ENCODE measurements around the gene IDH3B. TPM values are rescaled to one million over a fixed set of nuclear protein-coding genes. Genes with fewer than 3 reads are reported as not detected.

Gene IDH3B
- total RNA-seq, 1 experiment from 2014 or later, result 132 TPM

DNA sequence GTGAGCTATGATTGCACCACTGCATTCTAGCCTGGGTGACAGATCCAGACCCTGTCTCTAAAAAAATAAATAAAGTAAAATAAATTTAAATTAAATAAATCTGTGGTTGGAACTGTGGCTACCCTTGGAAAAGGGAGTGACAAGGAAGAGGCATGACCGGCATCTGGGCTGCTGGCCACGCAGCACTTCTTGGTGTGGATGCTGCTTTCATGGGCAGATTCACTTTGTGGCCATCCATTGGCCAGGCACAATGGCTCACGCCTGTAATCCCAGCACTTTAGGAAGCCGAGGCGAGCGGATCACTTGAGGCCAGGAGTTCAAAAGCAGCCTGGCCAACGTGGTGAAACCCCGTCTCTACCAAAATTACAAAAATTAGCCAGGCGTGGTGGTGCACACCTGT lies 44.6 kb upstream of the IDH3B start (continued):
- TF ChIP-seq, protein P1, sequence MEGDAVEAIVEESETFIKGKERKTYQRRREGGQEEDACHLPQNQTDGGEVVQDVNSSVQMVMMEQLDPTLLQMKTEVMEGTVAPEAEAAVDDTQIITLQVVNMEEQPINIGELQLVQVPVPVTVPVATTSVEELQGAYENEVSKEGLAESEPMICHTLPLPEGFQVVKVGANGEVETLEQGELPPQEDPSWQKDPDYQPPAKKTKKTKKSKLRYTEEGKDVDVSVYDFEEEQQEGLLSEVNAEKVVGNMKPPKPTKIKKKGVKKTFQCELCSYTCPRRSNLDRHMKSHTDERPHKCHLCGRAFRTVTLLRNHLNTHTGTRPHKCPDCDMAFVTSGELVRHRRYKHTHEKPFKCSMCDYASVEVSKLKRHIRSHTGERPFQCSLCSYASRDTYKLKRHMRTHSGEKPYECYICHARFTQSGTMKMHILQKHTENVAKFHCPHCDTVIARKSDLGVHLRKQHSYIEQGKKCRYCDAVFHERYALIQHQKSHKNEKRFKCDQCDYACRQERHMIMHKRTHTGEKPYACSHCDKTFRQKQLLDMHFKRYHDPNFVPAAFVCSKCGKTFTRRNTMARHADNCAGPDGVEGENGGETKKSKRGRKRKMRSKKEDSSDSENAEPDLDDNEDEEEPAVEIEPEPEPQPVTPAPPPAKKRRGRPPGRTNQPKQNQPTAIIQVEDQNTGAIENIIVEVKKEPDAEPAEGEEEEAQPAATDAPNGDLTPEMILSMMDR (IDR thresholded peaks at IDR 0.05 in 2 of 3, conservative IDR thresholded peaks at IDR 0.05 in 1 of 3; ENCODE audit: borderline replicate concordance in 1 of 3, insufficient read depth in 1 of 3, low read depth in 2 of 3, low read length in 2 of 3), result no peak
- TF ChIP-seq FOSL1 (IDR thresholded peaks at IDR 0.05; ENCODE audit: low read depth) (no peak), SP1 (IDR thresholded peaks at IDR 0.05; ENCODE audit: low read depth) (no peak)
- TF ChIP-seq, protein P2, sequence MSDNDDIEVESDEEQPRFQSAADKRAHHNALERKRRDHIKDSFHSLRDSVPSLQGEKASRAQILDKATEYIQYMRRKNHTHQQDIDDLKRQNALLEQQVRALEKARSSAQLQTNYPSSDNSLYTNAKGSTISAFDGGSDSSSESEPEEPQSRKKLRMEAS (IDR thresholded peaks at IDR 0.05), result no peak
- TF ChIP-seq, protein P3, sequence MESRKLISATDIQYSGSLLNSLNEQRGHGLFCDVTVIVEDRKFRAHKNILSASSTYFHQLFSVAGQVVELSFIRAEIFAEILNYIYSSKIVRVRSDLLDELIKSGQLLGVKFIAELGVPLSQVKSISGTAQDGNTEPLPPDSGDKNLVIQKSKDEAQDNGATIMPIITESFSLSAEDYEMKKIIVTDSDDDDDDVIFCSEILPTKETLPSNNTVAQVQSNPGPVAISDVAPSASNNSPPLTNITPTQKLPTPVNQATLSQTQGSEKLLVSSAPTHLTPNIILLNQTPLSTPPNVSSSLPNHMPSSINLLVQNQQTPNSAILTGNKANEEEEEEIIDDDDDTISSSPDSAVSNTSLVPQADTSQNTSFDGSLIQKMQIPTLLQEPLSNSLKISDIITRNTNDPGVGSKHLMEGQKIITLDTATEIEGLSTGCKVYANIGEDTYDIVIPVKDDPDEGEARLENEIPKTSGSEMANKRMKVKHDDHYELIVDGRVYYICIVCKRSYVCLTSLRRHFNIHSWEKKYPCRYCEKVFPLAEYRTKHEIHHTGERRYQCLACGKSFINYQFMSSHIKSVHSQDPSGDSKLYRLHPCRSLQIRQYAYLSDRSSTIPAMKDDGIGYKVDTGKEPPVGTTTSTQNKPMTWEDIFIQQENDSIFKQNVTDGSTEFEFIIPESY (IDR thresholded peaks at IDR 0.05; ENCODE audit: extremely low read depth, insufficient replicate concordance, low read length), result no peak

DNA sequence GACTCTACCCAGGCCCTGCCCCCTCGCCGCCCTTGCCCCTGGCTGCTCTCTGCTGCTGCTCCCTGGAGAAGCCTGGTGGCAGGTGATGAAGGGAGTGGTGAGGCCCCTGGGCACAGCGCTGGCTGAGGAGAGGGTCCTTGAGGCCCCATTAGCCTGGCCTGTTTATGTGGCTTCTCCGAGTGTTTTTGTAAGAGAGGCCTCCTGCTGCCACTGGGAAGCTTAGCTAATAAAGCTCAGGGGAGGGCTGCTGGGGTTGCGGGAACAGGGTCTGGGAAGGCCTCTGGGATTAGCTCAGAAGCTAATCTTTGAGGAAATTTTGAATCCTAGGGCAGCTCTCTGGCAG lies 44.0 kb upstream of the IDH3B start:
- ATAC-seq (no peak), DNase-seq (ENCODE audit: low read depth, low spot score) (no peak)
- Histone ChIP-seq H3K4me1 (ENCODE audit: control insufficient read depth in 1 of 2, insufficient read depth in 2 of 2, low read length in 2 of 2) (no peaks in the 10 kb centered on the region), H3K27ac (ENCODE audit: low read depth, low read length) (no peak overlapping the region), H3K9ac (ENCODE audit: low read length) (no peak overlapping the region), H3K9me2 (ENCODE audit: insufficient read depth) (no peaks in the 10 kb centered on the region), H2AFZ (ENCODE audit: low read depth, low read length, poor library complexity, severe bottlenecking) (no peak overlapping the region), H3K4me2 (ENCODE audit: low read length) (no peak overlapping the region), H3K4me3 (replicated peaks in 1 of 2; ENCODE audit: low read depth in 1 of 2, low read length in 2 of 2) (no peak overlapping the region), H3K79me2 (ENCODE audit: insufficient read depth, low read length) (no peaks in the 10 kb centered on the region), H4K20me1 (ENCODE audit: insufficient read depth) (no peaks in the 10 kb centered on the region), H3K9me3 (ENCODE audit: control insufficient read depth in 1 of 2, insufficient read depth in 1 of 2, low read depth in 1 of 2, low read length in 2 of 2) (no peaks in the 10 kb centered on the region), H3K36me3 (ENCODE audit: control insufficient read depth in 1 of 2, insufficient read depth in 2 of 2, low read length in 2 of 2) (no peaks in the 10 kb centered on the region), H3K27me3 (ENCODE audit: insufficient read depth, low read length) (no peaks in the 10 kb centered on the region)
- ChIA-PET RAD21 (ENCODE audit: low non-redundant PET in 1 of 2, low total read pairs in 2 of 2, uncharacterized antibody in 2 of 2, unreplicated experiment in 2 of 2) (no interaction called here), CTCF (interaction anchor here (0.8 kb wide), 1 partner anchor 36 kb away, joined by 4 read pairs; no protein-coding TSS in a partner anchor), POLR2A (no interaction called here)
- intact Hi-C loops (cut with micrococcal nuclease), result no loop called here
- no TSS peak for BruUV-seq (replicated peaks)
- TF ChIP-seq ELF1 (IDR thresholded peaks at IDR 0.05; ENCODE audit: borderline replicate concordance, low read depth) (no peak), CEBPB (IDR thresholded peaks at IDR 0.05; ENCODE audit: low read depth) (no peak), ZNF274 (IDR thresholded peaks at IDR 0.05; ENCODE audit: low read depth, low read length) (no peak), EGR1 (IDR thresholded peaks at IDR 0.05; ENCODE audit: low read depth) (no peak), SP1 (IDR thresholded peaks at IDR 0.05; ENCODE audit: low read depth) (no peak), SRF (IDR thresholded peaks at IDR 0.05; ENCODE audit: low read depth) (no peak), TCF7L2 (IDR thresholded peaks at IDR 0.05; ENCODE audit: borderline replicate concordance, extremely low read depth, insufficient read depth, insufficient read length) (no peak), POLR2AphosphoS5 (IDR thresholded peaks at IDR 0.05; ENCODE audit: low read depth, low read length) (no peak), POLR2A (IDR thresholded peaks at IDR 0.05; ENCODE audit: borderline replicate concordance, extremely low read depth, insufficient read depth, insufficient read length) (no peak), EZH2 (IDR thresholded peaks at IDR 0.05) (no peak), ZFX (IDR thresholded peaks at IDR 0.05) (no peak), JUND (IDR thresholded peaks at IDR 0.05) (no peak)
- TF ChIP-seq, protein P4, sequence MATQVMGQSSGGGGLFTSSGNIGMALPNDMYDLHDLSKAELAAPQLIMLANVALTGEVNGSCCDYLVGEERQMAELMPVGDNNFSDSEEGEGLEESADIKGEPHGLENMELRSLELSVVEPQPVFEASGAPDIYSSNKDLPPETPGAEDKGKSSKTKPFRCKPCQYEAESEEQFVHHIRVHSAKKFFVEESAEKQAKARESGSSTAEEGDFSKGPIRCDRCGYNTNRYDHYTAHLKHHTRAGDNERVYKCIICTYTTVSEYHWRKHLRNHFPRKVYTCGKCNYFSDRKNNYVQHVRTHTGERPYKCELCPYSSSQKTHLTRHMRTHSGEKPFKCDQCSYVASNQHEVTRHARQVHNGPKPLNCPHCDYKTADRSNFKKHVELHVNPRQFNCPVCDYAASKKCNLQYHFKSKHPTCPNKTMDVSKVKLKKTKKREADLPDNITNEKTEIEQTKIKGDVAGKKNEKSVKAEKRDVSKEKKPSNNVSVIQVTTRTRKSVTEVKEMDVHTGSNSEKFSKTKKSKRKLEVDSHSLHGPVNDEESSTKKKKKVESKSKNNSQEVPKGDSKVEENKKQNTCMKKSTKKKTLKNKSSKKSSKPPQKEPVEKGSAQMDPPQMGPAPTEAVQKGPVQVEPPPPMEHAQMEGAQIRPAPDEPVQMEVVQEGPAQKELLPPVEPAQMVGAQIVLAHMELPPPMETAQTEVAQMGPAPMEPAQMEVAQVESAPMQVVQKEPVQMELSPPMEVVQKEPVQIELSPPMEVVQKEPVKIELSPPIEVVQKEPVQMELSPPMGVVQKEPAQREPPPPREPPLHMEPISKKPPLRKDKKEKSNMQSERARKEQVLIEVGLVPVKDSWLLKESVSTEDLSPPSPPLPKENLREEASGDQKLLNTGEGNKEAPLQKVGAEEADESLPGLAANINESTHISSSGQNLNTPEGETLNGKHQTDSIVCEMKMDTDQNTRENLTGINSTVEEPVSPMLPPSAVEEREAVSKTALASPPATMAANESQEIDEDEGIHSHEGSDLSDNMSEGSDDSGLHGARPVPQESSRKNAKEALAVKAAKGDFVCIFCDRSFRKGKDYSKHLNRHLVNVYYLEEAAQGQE (IDR thresholded peaks at IDR 0.05; ENCODE audit: low read depth), result no peak
- TF ChIP-seq, protein P2 (IDR thresholded peaks at IDR 0.05), result no peak
